H9 (cell line): ENCODE data around the gene RNF181. TPM values are rescaled to one million over a fixed set of nuclear protein-coding genes. Genes with fewer than 3 reads are reported as not detected.

Source experiments
- DNase-seq: peaks from one replicate; pipeline ENCODE4 v3.0.0-alpha.2; 2017
- H2AFZ ChIP-seq: one replicate; pipeline ENCODE4 v1.6.1; 2013; ENCODE audit warnings: mild to moderate bottlenecking, low read length, control low read depth, moderate library complexity
- H2AK5ac ChIP-seq: 2 replicates; pipeline ENCODE4 v1.6.1; 2013; ENCODE audit warnings: low read length, control low read depth, mixed read lengths; ENCODE audit not compliant: insufficient read length
- H2BK120ac ChIP-seq: one replicate; pipeline ENCODE4 v1.6.1; 2013; ENCODE audit warnings: low read depth, mild to moderate bottlenecking, low read length, control low read depth, inconsistent platforms; ENCODE audit not compliant: poor library complexity, severe bottlenecking
- H2BK12ac ChIP-seq: 2 replicates; pipeline ENCODE4 v1.6.1; 2013; ENCODE audit warnings: low read length, control low read depth, mixed read lengths, low read depth; ENCODE audit not compliant: insufficient read length
- H2BK15ac ChIP-seq: 2 replicates; pipeline ENCODE4 v1.6.1; 2013; ENCODE audit warnings: low read depth, low read length, control low read depth
- H2BK20ac ChIP-seq: one replicate; pipeline ENCODE4 v1.6.1; 2013; ENCODE audit warnings: low read depth, mild to moderate bottlenecking, low read length, control low read depth, inconsistent platforms; ENCODE audit not compliant: poor library complexity, severe bottlenecking
- H2BK5ac ChIP-seq: 2 replicates; pipeline ENCODE4 v1.6.1; 2013; ENCODE audit warnings: low read length, control low read depth, mixed read lengths; ENCODE audit not compliant: insufficient read length
- H3K14ac ChIP-seq: 2 replicates; pipeline ENCODE4 v1.6.1; 2013; ENCODE audit warnings: low read length, control low read depth; ENCODE audit not compliant: insufficient read depth
- H3K18ac ChIP-seq: 2 replicates; pipeline ENCODE4 v1.6.1; 2013; ENCODE audit warnings: low read depth, mild to moderate bottlenecking, mixed read lengths, low read length, control low read depth; ENCODE audit not compliant: insufficient read length
- H3K23ac ChIP-seq: 2 replicates; pipeline ENCODE4 v1.6.1; 2013; ENCODE audit warnings: low read length, control low read depth, mixed read lengths, low read depth; ENCODE audit not compliant: insufficient read length
- H3K23me2 ChIP-seq: 2 replicates; pipeline ENCODE4 v1.6.1; 2013; ENCODE audit warnings: low read depth, mild to moderate bottlenecking, mixed read lengths, low read length, control low read depth; ENCODE audit not compliant: insufficient read length, poor library complexity, severe bottlenecking
- H3K27ac ChIP-seq: 2 replicates; pipeline ENCODE4 v1.5.1; 2013; ENCODE audit warnings: low read length, control low read depth, mixed read lengths, low read depth; ENCODE audit not compliant: insufficient read length
- H3K27me3 ChIP-seq: 2 replicates; pipeline ENCODE4 v1.6.1; 2013; ENCODE audit warnings: low read length, control low read depth, inconsistent platforms; ENCODE audit not compliant: insufficient read depth
- H3K4ac ChIP-seq: 2 replicates; pipeline ENCODE4 v1.6.1; 2013; ENCODE audit warnings: low read depth, mild to moderate bottlenecking, control low read depth, inconsistent platforms, low read length, moderate library complexity
- H3K4me1 ChIP-seq: 2 replicates; pipeline ENCODE4 v1.6.1; 2013; ENCODE audit warnings: low read length, control low read depth, inconsistent platforms; ENCODE audit not compliant: insufficient read depth
- H3K4me2 ChIP-seq: 2 replicates; pipeline ENCODE4 v1.6.1; 2013; ENCODE audit warnings: low read length, control low read depth, mixed read lengths; ENCODE audit not compliant: insufficient read length, insufficient read depth
- H3K56ac ChIP-seq: 2 replicates; pipeline ENCODE4 v1.6.1; 2013; ENCODE audit warnings: low read depth, mild to moderate bottlenecking, mixed read lengths, low read length, control low read depth; ENCODE audit not compliant: insufficient read length
- H3K79me1 ChIP-seq: 2 replicates; pipeline ENCODE4 v1.6.1; 2013; ENCODE audit warnings: low read depth, mild to moderate bottlenecking, moderate library complexity, low read length, control low read depth, inconsistent platforms; ENCODE audit not compliant: insufficient read depth, poor library complexity, severe bottlenecking
- H3K79me2 ChIP-seq: 2 replicates; pipeline ENCODE4 v1.6.1; 2013; ENCODE audit warnings: low read length, control low read depth, inconsistent platforms; ENCODE audit not compliant: insufficient read depth
- H3K9ac ChIP-seq: 2 replicates; pipeline ENCODE4 v1.6.1; 2013; ENCODE audit warnings: low read length, control low read depth, mixed read lengths; ENCODE audit not compliant: insufficient read length; ENCODE audit errors: extremely low read depth
- H3K9me3 ChIP-seq: one replicate; pipeline ENCODE4 v1.6.1; 2013; ENCODE audit warnings: low read depth, low read length, inconsistent platforms; ENCODE audit not compliant: control insufficient read depth
- H3T11ph ChIP-seq: one replicate; pipeline ENCODE4 v1.6.1; 2013; ENCODE audit warnings: mild to moderate bottlenecking, low read length, control low read depth, inconsistent platforms
- H4K20me1 ChIP-seq: one replicate; pipeline ENCODE4 v1.6.1; 2013; ENCODE audit not compliant: control insufficient read depth, insufficient read length, insufficient read depth
- H4K5ac ChIP-seq: 2 replicates; pipeline ENCODE4 v1.6.1; 2013; ENCODE audit warnings: low read depth, mild to moderate bottlenecking, mixed read lengths, low read length, control low read depth; ENCODE audit not compliant: insufficient read length
- H4K8ac ChIP-seq: replicated peaks from 2 replicates; pipeline ENCODE4 v1.6.1; 2013; ENCODE audit warnings: low read length, control low read depth, mixed read lengths, low read depth; ENCODE audit not compliant: insufficient read length
- H4K91ac ChIP-seq: 2 replicates; pipeline ENCODE4 v1.6.1; 2013; ENCODE audit warnings: low read depth, mild to moderate bottlenecking, moderate library complexity, mixed read lengths, low read length, control low read depth; ENCODE audit not compliant: insufficient read length
- H3K27ac Mint-ChIP-seq, 3 experiments: 2 replicates in 2 of 3; 3 replicates in 1 of 3; pipeline ENCODE4 v1.8.0; 2020 to 2021; ENCODE audit warnings: mixed read lengths in 3 of 3, mild to moderate bottlenecking in 1 of 3, moderate library complexity in 1 of 3
- H3K27me3 Mint-ChIP-seq: 2 replicates; pipeline ENCODE4 v1.8.0; 2021; ENCODE audit warnings: low read depth, mild to moderate bottlenecking, moderate library complexity, mixed read lengths
- H3K36me3 Mint-ChIP-seq, 3 experiments: 2 replicates in 2 of 3; 3 replicates in 1 of 3; pipeline ENCODE4 v1.8.0; 2020 to 2021; ENCODE audit warnings: low read depth in 3 of 3, mixed read lengths in 3 of 3; ENCODE audit not compliant: insufficient read depth in 1 of 3
- H3K4me1 Mint-ChIP-seq, 2 experiments: 2 replicates each; pipeline ENCODE4 v1.8.0; 2020; ENCODE audit warnings: mixed read lengths in 2 of 2
- H3K4me3 Mint-ChIP-seq, 2 experiments: 2 replicates in 1 of 2; 3 replicates in 1 of 2; pipeline ENCODE4 v1.8.0; 2020 to 2021; ENCODE audit warnings: mild to moderate bottlenecking in 2 of 2, mixed read lengths in 2 of 2, moderate library complexity in 1 of 2
- H3K9me3 Mint-ChIP-seq, 2 experiments: 2 replicates in 1 of 2; 3 replicates in 1 of 2; pipeline ENCODE4 v1.8.0; 2020; ENCODE audit warnings: mild to moderate bottlenecking in 2 of 2, mixed read lengths in 2 of 2, moderate library complexity in 1 of 2
- CTCF ChIP-seq: fragments of 200-600 bp; sonication (generic); conservative IDR thresholded peaks from 3 replicates; pipeline ENCODE4 v1.8.0; 2021; ENCODE audit warnings: antibody characterized with exemption, mild to moderate bottlenecking
- WGBS: extraction: QIAGEN DNeasy Blood & Tissue Kit; methylation state at CpG from one replicate; pipeline ENCODE4 v1.1.7; 2013; ENCODE audit warnings: missing lambda C conversion rate, low lambda C conversion rate, mixed read lengths; ENCODE audit not compliant: insufficient read length; ENCODE audit errors: extremely low coverage; 5-methylcytosine and 5-hydroxymethylcytosine counted together
- total RNA-seq: library from RNA; stranded (reverse); gene quantifications from 2 replicates; pipeline ENCODE4 v1.2.1, GENCODE V29; 2021

The RNF181 gene
- total RNA-seq, 1 experiment from 2014 or later, result 122 TPM

- Mint-ChIP-seq H3K27ac (no peak overlapping the region), H3K4me1 (peaks cover 0 to 2% of the 10 kb centered on the region in 2 experiments; a peak in 1 of 4 replicates), H3K4me3 (no peak overlapping the region)
These were observed 6.9 kb upstream of the RNF181 start for GRCh38 chr2:85588645-85589044.

More at GRCh38 chr2:85588645-85589044, 6.9 kb upstream of the RNF181 start:
- Mint-ChIP-seq H3K9me3 (no peaks in the 10 kb centered on the region; a peak in 1 of 5 replicates), H3K36me3 (no peaks in the 10 kb centered on the region; a peak in 1 of 7 replicates), H3K27me3 (peaks cover 32% of the 10 kb centered on the region)
- no peak overlapping the region for H3K4ac ChIP-seq
- H4K20me1 ChIP-seq, result no peaks in the 10 kb centered on the region
- H3K14ac ChIP-seq, result no peak overlapping the region
- H2AFZ ChIP-seq, result no peak overlapping the region
- no peak overlapping the region for H4K8ac ChIP-seq
- H3T11ph ChIP-seq, result no peak overlapping the region
- H3K4me2 ChIP-seq, result no peak overlapping the region
- peaks cover 7% of the 10 kb centered on the region for H3K23me2 ChIP-seq
- H2BK5ac ChIP-seq, result no peak overlapping the region
- H3K27me3 ChIP-seq, result peaks cover 5% of the 10 kb centered on the region; the same call in 1 of the 2 replicates
- H3K79me1 ChIP-seq, result no peaks in the 10 kb centered on the region
- no peak overlapping the region for H4K91ac ChIP-seq
- H2BK12ac ChIP-seq, result no peak overlapping the region
- no peak overlapping the region for H2BK20ac ChIP-seq
- no peaks in the 10 kb centered on the region; the same call in 1 of the 2 replicates for H3K4me1 ChIP-seq
- H3K79me2 ChIP-seq, result no peaks in the 10 kb centered on the region
- no peak overlapping the region for H3K9ac ChIP-seq
- H3K27ac ChIP-seq, result no peak overlapping the region
- no peak overlapping the region for H3K23ac ChIP-seq
- TF ChIP-seq CTCF, result no peak
- no CpG with 5 or more reads among the region's 4 CpGs for WGBS
- no peak overlapping the region for H3K18ac ChIP-seq
- no peak overlapping the region for H4K5ac ChIP-seq
- no peak overlapping the region for H2BK15ac ChIP-seq
- no peak overlapping the region for H2AK5ac ChIP-seq
- H3K56ac ChIP-seq, result no peak overlapping the region
- no peak overlapping the region for H2BK120ac ChIP-seq
- DNase-seq, result no peak
- no peaks in the 10 kb centered on the region for H3K9me3 ChIP-seq
